ENCODE measurements around the gene HSP90AA1. TPM values are rescaled to one million over a fixed set of nuclear protein-coding genes. Genes with fewer than 3 reads are reported as not detected.

The HSP90AA1 gene
- total RNA-seq, 2 experiments from 2014 or later, result 294 to 704 TPM

DNA sequence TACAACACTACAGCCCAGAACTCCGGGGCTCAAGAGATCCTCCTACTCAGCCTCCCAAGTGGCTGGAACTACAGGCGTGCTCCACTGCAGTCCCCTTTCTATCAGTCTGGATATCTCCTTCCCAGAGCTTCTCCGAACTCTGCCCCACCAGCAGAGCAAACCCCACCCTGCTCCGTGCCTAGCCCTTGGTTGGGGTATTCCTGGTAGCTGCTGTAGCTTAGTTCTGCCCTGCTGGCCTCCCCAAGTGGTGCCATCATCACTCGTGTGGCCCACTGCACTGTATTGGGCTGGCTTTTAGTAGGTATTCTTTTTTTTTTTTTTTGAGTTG is 9.5 kb downstream of the HSP90AA1 start:
- TF ChIP-seq, protein P1, sequence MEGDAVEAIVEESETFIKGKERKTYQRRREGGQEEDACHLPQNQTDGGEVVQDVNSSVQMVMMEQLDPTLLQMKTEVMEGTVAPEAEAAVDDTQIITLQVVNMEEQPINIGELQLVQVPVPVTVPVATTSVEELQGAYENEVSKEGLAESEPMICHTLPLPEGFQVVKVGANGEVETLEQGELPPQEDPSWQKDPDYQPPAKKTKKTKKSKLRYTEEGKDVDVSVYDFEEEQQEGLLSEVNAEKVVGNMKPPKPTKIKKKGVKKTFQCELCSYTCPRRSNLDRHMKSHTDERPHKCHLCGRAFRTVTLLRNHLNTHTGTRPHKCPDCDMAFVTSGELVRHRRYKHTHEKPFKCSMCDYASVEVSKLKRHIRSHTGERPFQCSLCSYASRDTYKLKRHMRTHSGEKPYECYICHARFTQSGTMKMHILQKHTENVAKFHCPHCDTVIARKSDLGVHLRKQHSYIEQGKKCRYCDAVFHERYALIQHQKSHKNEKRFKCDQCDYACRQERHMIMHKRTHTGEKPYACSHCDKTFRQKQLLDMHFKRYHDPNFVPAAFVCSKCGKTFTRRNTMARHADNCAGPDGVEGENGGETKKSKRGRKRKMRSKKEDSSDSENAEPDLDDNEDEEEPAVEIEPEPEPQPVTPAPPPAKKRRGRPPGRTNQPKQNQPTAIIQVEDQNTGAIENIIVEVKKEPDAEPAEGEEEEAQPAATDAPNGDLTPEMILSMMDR (conservative IDR thresholded peaks at IDR 0.05; ENCODE audit: low read length), result no peak
- TF ChIP-seq EZH2phosphoT487 (IDR thresholded peaks at IDR 0.05; ENCODE audit: borderline replicate concordance, low read depth, low read length), result no peak
- Histone ChIP-seq H3K4me3 (ENCODE audit: low read depth, low read length, poor library complexity, severe bottlenecking) (no peak overlapping the region), H3K4me2 (ENCODE audit: low read length) (no peak overlapping the region), H3K9me3 (ENCODE audit: low read length) (no peaks in the 10 kb centered on the region), H3K36me3 (ENCODE audit: insufficient read depth, low read length) (peaks cover 77% of the 10 kb centered on the region), H4K20me1 (ENCODE audit: insufficient read depth, low read length) (no peaks in the 10 kb centered on the region; the same call in 1 of the 2 replicates), H3K79me2 (ENCODE audit: insufficient read depth, low read depth, low read length) (peaks cover 15% of the 10 kb centered on the region; the same call in 1 of the 2 replicates), H2AFZ (ENCODE audit: low read length) (no peak overlapping the region), H3K4me1 (ENCODE audit: insufficient read depth, low read length, poor library complexity, severe bottlenecking) (peaks cover 9% of the 10 kb centered on the region), H3K27ac (ENCODE audit: low read depth, low read length, poor library complexity, severe bottlenecking) (no peak overlapping the region), H3K9me2 (ENCODE audit: insufficient read depth, low read length) (no peaks in the 10 kb centered on the region)
- CTCF ChIA-PET (ENCODE audit: unreplicated experiment), result no interaction called here
- no TSS peak for BruUV-seq (replicated peaks)
- DNase-seq (ENCODE audit: low spot score), result no peak
- POLR2A ChIA-PET, result no interaction called here
- intact Hi-C loops (cut with micrococcal nuclease; ENCODE audit: unreplicated experiment), result no loop called here

DNA sequence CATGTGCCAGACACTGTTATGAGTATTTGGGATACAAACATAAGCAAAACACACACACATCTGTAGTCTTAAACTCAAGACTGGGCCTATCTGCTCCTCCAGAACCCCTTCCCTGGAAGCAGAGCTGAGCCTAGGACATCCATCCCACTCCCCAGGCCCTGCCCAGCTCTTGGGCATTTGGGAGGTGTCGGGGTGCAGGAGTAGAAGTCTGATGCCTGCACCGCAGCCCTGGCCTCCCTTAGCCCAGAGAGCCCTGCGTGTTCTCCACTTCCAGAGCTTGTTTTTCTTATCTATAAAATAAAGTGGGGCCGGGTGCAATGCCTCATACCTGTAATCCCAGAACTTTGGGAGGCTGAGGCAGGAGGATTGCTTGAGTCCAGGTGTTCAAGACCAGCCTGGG is 11.7 kb downstream of the HSP90AA1 start:
- Histone ChIP-seq H3K9me2 (ENCODE audit: insufficient read depth, low read length) (no peaks in the 10 kb centered on the region), H3K4me1 (ENCODE audit: insufficient read depth, low read length, poor library complexity, severe bottlenecking) (no peaks in the 10 kb centered on the region), H3K4me3 (ENCODE audit: low read depth, low read length, poor library complexity, severe bottlenecking) (no peak overlapping the region), H3K36me3 (ENCODE audit: insufficient read depth, low read length) (peaks cover 58% of the 10 kb centered on the region), H3K79me2 (ENCODE audit: insufficient read depth, low read depth, low read length) (no peaks in the 10 kb centered on the region; the same call in 1 of the 2 replicates), H3K27ac (ENCODE audit: low read depth, low read length, poor library complexity, severe bottlenecking) (no peak overlapping the region), H4K20me1 (ENCODE audit: insufficient read depth, low read length) (no peaks in the 10 kb centered on the region), H2AFZ (ENCODE audit: low read length) (no peak overlapping the region), H3K9me3 (ENCODE audit: low read length) (no peaks in the 10 kb centered on the region), H3K4me2 (ENCODE audit: low read length) (no peak overlapping the region)
- ChIA-PET CTCF (ENCODE audit: unreplicated experiment) (no interaction called here), POLR2A (no interaction called here)
- no TSS peak for BruUV-seq (replicated peaks)
- intact Hi-C loops (cut with micrococcal nuclease; ENCODE audit: unreplicated experiment), result no loop called here
- TF ChIP-seq EZH2phosphoT487 (IDR thresholded peaks at IDR 0.05; ENCODE audit: borderline replicate concordance, low read depth, low read length), result no peak
- TF ChIP-seq, protein P1 (conservative IDR thresholded peaks at IDR 0.05; ENCODE audit: low read length), result no peak
- no peak for DNase-seq (ENCODE audit: low spot score)

DNA sequence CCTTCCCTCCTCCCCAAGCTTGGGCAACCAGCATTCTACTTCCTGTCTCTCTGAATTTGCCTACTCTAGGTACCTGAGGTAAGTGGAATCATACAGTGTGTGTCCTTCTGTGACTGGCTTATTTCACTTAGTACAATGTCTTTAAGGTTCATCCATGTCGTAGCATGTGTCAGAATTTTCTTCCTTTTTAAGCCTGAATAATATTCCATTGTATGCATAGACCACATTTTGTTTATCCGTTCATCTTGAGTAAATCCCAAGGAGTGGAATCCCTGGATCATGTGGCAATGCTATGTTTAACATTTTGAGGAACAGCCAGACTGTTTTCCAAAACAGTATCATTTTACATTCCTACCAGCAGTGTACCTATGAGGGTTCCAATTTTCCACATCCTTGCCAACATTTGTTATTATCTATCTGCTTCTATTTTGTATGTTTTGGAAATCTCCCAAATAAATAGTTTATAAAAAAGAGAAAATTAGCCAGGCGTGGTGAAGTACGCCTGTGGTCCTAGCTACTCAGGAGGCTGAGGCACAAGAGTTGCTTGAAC is 12.4 kb downstream of the HSP90AA1 start:
- Histone ChIP-seq H3K36me3 (ENCODE audit: insufficient read depth, low read length) (peaks cover 52% of the 10 kb centered on the region), H3K4me1 (ENCODE audit: insufficient read depth, low read length, poor library complexity, severe bottlenecking) (no peaks in the 10 kb centered on the region), H3K9me3 (ENCODE audit: low read length) (no peaks in the 10 kb centered on the region), H4K20me1 (ENCODE audit: insufficient read depth, low read length) (no peaks in the 10 kb centered on the region), H3K4me2 (ENCODE audit: low read length) (no peak overlapping the region), H3K4me3 (ENCODE audit: low read depth, low read length, poor library complexity, severe bottlenecking) (no peak overlapping the region), H2AFZ (ENCODE audit: low read length) (no peak overlapping the region), H3K9me2 (ENCODE audit: insufficient read depth, low read length) (no peaks in the 10 kb centered on the region), H3K27ac (ENCODE audit: low read depth, low read length, poor library complexity, severe bottlenecking) (no peak overlapping the region), H3K79me2 (ENCODE audit: insufficient read depth, low read depth, low read length) (no peaks in the 10 kb centered on the region)
- DNase-seq (ENCODE audit: low spot score), result no peak
- BruUV-seq (replicated peaks), result no TSS peak
- POLR2A ChIA-PET, result no interaction called here
- TF ChIP-seq, protein P1 (conservative IDR thresholded peaks at IDR 0.05; ENCODE audit: low read length), result no peak
- no peak for TF ChIP-seq EZH2phosphoT487 (IDR thresholded peaks at IDR 0.05; ENCODE audit: borderline replicate concordance, low read depth, low read length)
- CTCF ChIA-PET (ENCODE audit: unreplicated experiment), result no interaction called here
- intact Hi-C loops (cut with micrococcal nuclease; ENCODE audit: unreplicated experiment), result no loop called here
